Upper lobe of left lung (tissue), 4 donors: ENCODE data around the gene HECA.

ENCODE experiments used
- POLR2AphosphoS5 ChIP-seq, 2 donors: sonication (generic); formaldehyde crosslinking; IDR thresholded peaks; one replicate each; pipeline ENCODE4 v1.5.1; 2017; ENCODE audit warnings: antibody characterized with exemption in 2 of 2
- TF ChIP-seq, protein P1 (sequence below), 6 experiments: fragments of 450-650 bp in 4 of 6; fragments of 200-600 bp in 2 of 6; sonication (generic) in 2 of 6; IDR thresholded peaks; one replicate each; pipeline ENCODE4 v1.5.1; 2016 to 2019; ENCODE audit warnings: antibody characterized with exemption in 6 of 6

- TF ChIP-seq, protein P1, sequence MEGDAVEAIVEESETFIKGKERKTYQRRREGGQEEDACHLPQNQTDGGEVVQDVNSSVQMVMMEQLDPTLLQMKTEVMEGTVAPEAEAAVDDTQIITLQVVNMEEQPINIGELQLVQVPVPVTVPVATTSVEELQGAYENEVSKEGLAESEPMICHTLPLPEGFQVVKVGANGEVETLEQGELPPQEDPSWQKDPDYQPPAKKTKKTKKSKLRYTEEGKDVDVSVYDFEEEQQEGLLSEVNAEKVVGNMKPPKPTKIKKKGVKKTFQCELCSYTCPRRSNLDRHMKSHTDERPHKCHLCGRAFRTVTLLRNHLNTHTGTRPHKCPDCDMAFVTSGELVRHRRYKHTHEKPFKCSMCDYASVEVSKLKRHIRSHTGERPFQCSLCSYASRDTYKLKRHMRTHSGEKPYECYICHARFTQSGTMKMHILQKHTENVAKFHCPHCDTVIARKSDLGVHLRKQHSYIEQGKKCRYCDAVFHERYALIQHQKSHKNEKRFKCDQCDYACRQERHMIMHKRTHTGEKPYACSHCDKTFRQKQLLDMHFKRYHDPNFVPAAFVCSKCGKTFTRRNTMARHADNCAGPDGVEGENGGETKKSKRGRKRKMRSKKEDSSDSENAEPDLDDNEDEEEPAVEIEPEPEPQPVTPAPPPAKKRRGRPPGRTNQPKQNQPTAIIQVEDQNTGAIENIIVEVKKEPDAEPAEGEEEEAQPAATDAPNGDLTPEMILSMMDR (IDR thresholded peaks at IDR 0.05), result no peak
- TF ChIP-seq POLR2AphosphoS5 (IDR thresholded peaks at IDR 0.05), result no peak
Observed at GRCh38 chr6:139184047-139184446, 49.2 kb downstream of the HECA start.
